HEK293T (cell line): ENCODE measurements around the gene WDR64.

ENCODE experiments used
- CTCF ChIA-PET: fragments of 350-600 bp; formaldehyde crosslinking; extraction: SDS; loops from one replicate; lab custom pipeline; 2021; ENCODE audit warnings: antibody characterized with exemption, inconsistent platforms; lab: Yijun Ruan, JAX
- POLR2A ChIA-PET: fragments of 350-600 bp; formaldehyde crosslinking; extraction: SDS; loops from one replicate; lab custom pipeline; 2020; ENCODE audit warnings: antibody characterized with exemption, inconsistent platforms; lab: Yijun Ruan, JAX
- DNase-seq: peaks from one replicate; pipeline ENCODE4 v3.0.0; 2012; ENCODE audit warnings: mixed read lengths; ENCODE audit errors: extremely low spot score
- ARNT ChIP-seq: fragments of 450-650 bp; IDR thresholded peaks from 2 replicates; pipeline ENCODE4 v1.6.1; 2017; ENCODE audit warnings: mild to moderate bottlenecking
- BHLHE40 ChIP-seq: fragments of 450-650 bp; IDR thresholded peaks from 2 replicates; pipeline ENCODE4 v1.6.1; 2016; ENCODE audit warnings: mild to moderate bottlenecking, moderate library complexity, borderline replicate concordance
- CTBP1 ChIP-seq: fragments of 450-650 bp; IDR thresholded peaks from 2 replicates; pipeline ENCODE4 v1.6.1; 2016; ENCODE audit warnings: borderline replicate concordance
- ELF4 ChIP-seq: fragments of 450-650 bp; IDR thresholded peaks from 2 replicates; pipeline ENCODE4 v1.6.1; 2017; ENCODE audit warnings: antibody characterized with exemption
- FOXA1 ChIP-seq: fragments of 450-650 bp; IDR thresholded peaks from 2 replicates; pipeline ENCODE4 v1.6.1; 2016; ENCODE audit warnings: mild to moderate bottlenecking
- FOXK2 ChIP-seq: fragments of 450-650 bp; IDR thresholded peaks from 2 replicates; pipeline ENCODE4 v1.6.1; 2016; ENCODE audit warnings: mild to moderate bottlenecking
- FOXM1 ChIP-seq: fragments of 450-650 bp; IDR thresholded peaks from 2 replicates; pipeline ENCODE4 v1.6.1; 2017; ENCODE audit warnings: mild to moderate bottlenecking, borderline replicate concordance
- HDGF ChIP-seq: fragments of 450-650 bp; IDR thresholded peaks from 2 replicates; pipeline ENCODE4 v1.6.1; 2017; ENCODE audit warnings: antibody characterized with exemption, borderline replicate concordance
- L3MBTL2 ChIP-seq: fragments of 450-650 bp; conservative IDR thresholded peaks from 2 replicates; pipeline ENCODE4 v1.6.1; 2016; ENCODE audit warnings: mild to moderate bottlenecking
- LEF1 ChIP-seq: fragments of 450-650 bp; IDR thresholded peaks from 2 replicates; pipeline ENCODE4 v1.6.1; 2017; ENCODE audit warnings: mild to moderate bottlenecking, borderline replicate concordance
- NFRKB ChIP-seq: fragments of 450-650 bp; IDR thresholded peaks from 2 replicates; pipeline ENCODE4 v1.6.1; 2016; ENCODE audit warnings: mild to moderate bottlenecking, moderate library complexity
- PKNOX1 ChIP-seq: fragments of 450-650 bp; IDR thresholded peaks from 2 replicates; pipeline ENCODE4 v1.6.1; 2016
- SP1 ChIP-seq: fragments of 450-650 bp; IDR thresholded peaks from 2 replicates; pipeline ENCODE4 v1.6.1; 2017
- SUZ12 ChIP-seq: fragments of 450-650 bp; IDR thresholded peaks from 2 replicates; pipeline ENCODE4 v1.6.1; 2016; ENCODE audit warnings: mild to moderate bottlenecking
- TARDBP ChIP-seq: fragments of 450-650 bp; IDR thresholded peaks from 2 replicates; pipeline ENCODE4 v1.6.1; 2016
- ZNF384 ChIP-seq: fragments of 450-650 bp; IDR thresholded peaks from 2 replicates; pipeline ENCODE4 v1.6.1; 2016

WDR64 gene

GRCh38 chr1:241736387-241736786 is 84.3 kb downstream of the WDR64 start:
- CTCF ChIA-PET = interaction anchor here (0.7 kb wide), 1 partner anchor 24 kb away, joined by 4 read pairs; no protein-coding TSS in a partner anchor
- DNase-seq = no peak
- TF ChIP-seq SUZ12 = no peak
- no peak for TF ChIP-seq FOXA1
- no peak for TF ChIP-seq PKNOX1
- no peak for TF ChIP-seq FOXK2
- no peak for TF ChIP-seq ZNF384
- TF ChIP-seq ARNT = no peak
- TF ChIP-seq BHLHE40 = no peak
- no peak for TF ChIP-seq NFRKB
- POLR2A ChIA-PET = no interaction called here

- DNase-seq = no peak
- POLR2A ChIA-PET = no interaction called here
- CTCF ChIA-PET = no interaction called here
- TF ChIP-seq FOXA1 (no peak), L3MBTL2 (no peak), SUZ12 (no peak), TARDBP (no peak), LEF1 (no peak), BHLHE40 (no peak), PKNOX1 (peak; percentile 86)
Measured at GRCh38 chr1:241738284-241739078, 86.4 kb downstream of the WDR64 start.

- no peak for DNase-seq
- TF ChIP-seq ELF4 (no peak), TARDBP (no peak), L3MBTL2 (no peak), FOXK2 (no peak), ARNT (no peak), FOXA1 (no peak), SP1 (no peak), SUZ12 (no peak), FOXM1 (no peak), PKNOX1 (no peak), LEF1 (no peak), HDGF (no peak), ZNF384 (no peak), BHLHE40 (no peak), NFRKB (no peak), CTBP1 (no peak)
- POLR2A ChIA-PET = no interaction called here
- CTCF ChIA-PET = interaction anchor here (0.6 kb wide), 2 partner anchors 43 to 87 kb away, joined by 3 read pairs; no protein-coding TSS in a partner anchor
Measured at GRCh38 chr1:241742084-241742483, 90.0 kb downstream of the WDR64 start.

GRCh38 chr1:241744591-241744990 is 92.5 kb downstream of the WDR64 start:
- DNase-seq = no peak
- POLR2A ChIA-PET = no interaction called here
- CTCF ChIA-PET = no interaction called here
- no peak for TF ChIP-seq PKNOX1
- TF ChIP-seq NFRKB = no peak
- no peak for TF ChIP-seq FOXA1
- no peak for TF ChIP-seq LEF1
- TF ChIP-seq ARNT = no peak
- no peak for TF ChIP-seq L3MBTL2
- no peak for TF ChIP-seq BHLHE40

- TF ChIP-seq PKNOX1 (no peak), TARDBP (no peak), FOXK2 (no peak), ARNT (no peak), SP1 (no peak), FOXA1 (no peak), ELF4 (no peak), NFRKB (no peak), FOXM1 (no peak), LEF1 (no peak), HDGF (no peak), L3MBTL2 (no peak), ZNF384 (no peak)
- no peak for DNase-seq
- ChIA-PET CTCF (no interaction called here), POLR2A (no interaction called here)
Measured at GRCh38 chr1:241747992-241748391, 95.9 kb downstream of the WDR64 start.
